ENCODE measurements around the gene MAML1.
"Not testable (repeated sequence)": the region's sequence is repeated elsewhere in the genome, so short reads cannot be mapped to it uniquely, and the experiment has no call there.

MAML1 gene

GRCh38 chr5:179732918-179733771 is 523 bp downstream of the MAML1 start:
- ATAC-seq (peak; percentile 38), DNase-seq (peak; percentile 48)

GRCh38 chr5:179733772-179734126 is 1.1 kb downstream of the MAML1 start:
- ATAC-seq: no peak

DNA sequence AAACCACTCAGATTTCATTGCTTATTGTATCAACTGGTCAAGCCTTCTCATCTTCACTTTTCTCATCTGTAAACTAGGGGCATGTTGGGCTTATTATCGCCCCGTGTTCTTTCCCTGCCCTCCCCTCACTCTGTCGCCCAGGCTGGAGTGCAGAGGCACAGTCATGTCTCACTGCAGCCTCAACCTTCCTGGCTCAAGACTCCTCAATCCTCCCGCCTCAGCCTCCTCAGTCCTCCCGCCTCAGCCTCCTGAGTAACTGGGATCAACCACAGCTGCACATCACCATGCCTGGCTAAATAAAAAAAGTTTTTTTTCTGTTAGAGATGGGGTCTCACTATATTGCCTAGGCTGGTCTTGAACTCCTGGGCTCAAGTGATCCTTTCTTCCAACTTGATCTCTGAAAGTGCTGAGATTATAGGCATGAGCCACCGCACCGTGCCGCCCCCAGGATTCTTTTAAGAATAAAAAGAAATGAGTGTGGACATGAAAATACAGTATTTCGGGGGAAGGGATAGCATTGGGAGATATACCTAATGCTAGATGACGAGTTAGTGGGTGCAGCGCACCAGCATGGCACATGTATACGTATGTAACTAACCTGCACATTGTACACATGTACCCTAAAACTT is 2.0 kb downstream of the MAML1 start:
- no peak for DNase-seq
- no peak for ATAC-seq

More at GRCh38 chr5:179733772-179734126, 1.1 kb downstream of the MAML1 start:
- DNase-seq: no peak

DNA sequence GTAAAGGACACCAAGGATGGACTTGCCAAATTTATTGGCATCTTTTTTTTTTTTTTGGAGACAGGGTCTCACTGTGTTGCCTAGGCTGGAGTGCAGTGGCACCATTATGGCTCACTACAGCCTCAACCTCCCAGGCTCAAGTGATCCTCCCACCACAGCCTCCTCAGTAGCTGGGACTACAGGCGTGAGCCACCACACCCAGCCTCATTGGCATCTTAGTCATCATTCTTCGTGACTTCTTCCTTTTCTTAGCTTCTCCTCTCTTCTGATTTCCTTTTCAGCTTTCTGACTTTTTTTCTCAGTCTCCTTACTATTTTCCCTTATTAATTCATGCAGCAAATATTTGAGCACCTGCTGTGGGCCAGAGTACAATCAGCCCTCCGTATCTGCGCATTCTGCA is 6.1 kb downstream of the MAML1 start:
- DNase-seq (no peak), ATAC-seq (no peak)

DNA sequence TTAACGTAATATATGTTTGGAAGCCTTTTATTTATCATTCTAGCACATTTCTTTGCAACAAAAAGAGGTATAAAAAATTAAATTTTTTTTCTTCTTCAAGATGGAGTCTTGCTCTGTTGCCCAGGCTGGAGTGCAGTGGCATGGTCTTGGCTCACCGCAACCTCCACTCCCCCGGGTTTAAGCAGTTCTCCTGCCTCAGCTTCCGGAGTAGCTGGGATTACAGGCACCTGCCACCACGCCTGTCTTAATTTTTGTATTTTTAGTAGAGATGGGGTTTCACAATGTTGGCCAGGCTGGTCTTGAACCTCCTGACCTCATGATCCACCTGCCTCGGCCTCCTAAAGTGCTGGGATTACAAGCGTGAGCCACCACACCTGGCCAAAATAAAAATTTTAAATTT is 11.5 kb downstream of the MAML1 start:
- ATAC-seq, DNase-seq: not testable (repeated sequence)

- no peak for ATAC-seq
- no peak for DNase-seq
Measured at GRCh38 chr5:179746872-179747271, 14.2 kb downstream of the MAML1 start.

DNA sequence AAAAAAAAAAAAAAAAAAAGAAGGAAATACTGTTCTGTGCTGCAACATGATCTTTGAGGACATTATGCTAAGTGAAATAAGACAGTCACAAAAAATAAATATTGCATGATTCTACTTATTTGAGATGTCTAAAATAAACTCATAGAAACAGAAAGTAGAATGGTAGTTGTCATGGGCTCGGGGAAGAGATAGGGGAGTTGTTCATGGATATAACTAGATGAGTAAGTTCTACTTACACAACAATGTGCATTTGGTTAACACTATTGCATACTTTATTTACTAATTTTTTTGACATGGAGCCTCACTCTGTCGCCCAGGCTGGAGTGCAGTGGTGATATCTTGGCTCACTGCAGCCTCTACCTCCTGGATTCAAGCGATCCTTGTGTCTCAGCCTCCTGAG is 15.2 kb downstream of the MAML1 start:
- DNase-seq: no peak
- no peak for ATAC-seq

GRCh38 chr5:179749857-179750508 is 17.4 kb downstream of the MAML1 start:
- no peak for DNase-seq
- ATAC-seq: no peak

DNA sequence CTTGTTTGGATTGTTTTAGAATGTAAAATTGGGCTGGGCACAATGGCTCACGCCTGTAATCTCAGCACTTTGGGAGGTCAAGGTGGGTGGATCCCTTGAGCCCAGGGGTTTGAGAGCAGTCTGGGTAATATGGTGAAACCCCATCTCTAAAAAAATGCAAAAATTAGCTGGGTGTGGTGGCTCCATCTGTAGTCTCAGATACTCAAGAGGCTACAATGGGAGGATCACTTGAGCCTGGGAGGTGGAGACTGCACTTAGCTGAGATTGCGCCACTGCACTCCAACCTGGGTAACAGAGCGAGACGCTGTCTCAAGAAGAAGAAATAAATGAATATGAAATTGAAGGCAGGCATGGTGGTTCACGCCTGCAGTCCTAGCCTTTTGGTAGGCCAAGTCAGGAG is 21.3 kb downstream of the MAML1 start:
- no peak for ATAC-seq

DNA sequence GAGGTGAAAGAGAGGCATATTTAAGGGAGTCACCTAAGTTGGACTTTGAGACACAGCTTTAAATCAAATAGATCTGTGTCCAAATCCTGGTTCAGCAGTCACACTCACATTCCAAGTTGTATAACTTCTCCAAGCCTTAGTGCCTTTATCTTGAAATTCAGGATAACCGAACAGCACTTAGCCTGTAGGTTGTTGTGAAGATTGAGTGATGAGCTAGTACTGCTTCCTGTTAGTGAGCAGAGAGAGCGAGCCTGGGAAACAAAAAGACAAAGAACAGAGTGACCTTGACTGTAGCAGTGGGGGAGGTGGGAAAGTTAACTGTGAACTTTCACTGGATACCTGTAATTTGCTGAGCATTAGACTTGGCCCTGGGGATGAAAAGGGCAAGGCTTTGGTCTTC is 22.4 kb downstream of the MAML1 start:
- no peak for DNase-seq
- no peak for ATAC-seq

More for the DNA sequence above, 21.3 kb downstream of the MAML1 start:
- DNase-seq: no peak

DNA sequence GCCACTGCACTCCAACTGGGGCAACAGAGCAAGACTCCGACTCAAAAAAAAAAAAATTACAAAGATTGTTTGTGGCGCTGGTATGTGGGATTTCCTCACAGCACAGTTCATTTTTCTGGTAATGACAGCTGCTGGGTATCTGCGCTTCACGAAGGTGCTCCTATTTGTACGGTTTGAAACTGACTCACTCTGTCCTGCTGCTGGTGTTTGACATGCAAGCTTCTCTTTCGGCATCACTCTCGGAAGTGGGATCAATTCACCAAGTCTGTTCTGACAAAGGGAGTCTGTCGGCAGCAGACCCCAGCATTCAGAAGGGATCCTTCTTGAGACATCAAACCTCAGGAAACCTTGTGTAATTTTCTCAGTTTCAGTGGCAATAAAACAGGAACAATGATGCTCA is 26.3 kb downstream of the MAML1 start:
- ATAC-seq (no peak), DNase-seq (no peak)

DNA sequence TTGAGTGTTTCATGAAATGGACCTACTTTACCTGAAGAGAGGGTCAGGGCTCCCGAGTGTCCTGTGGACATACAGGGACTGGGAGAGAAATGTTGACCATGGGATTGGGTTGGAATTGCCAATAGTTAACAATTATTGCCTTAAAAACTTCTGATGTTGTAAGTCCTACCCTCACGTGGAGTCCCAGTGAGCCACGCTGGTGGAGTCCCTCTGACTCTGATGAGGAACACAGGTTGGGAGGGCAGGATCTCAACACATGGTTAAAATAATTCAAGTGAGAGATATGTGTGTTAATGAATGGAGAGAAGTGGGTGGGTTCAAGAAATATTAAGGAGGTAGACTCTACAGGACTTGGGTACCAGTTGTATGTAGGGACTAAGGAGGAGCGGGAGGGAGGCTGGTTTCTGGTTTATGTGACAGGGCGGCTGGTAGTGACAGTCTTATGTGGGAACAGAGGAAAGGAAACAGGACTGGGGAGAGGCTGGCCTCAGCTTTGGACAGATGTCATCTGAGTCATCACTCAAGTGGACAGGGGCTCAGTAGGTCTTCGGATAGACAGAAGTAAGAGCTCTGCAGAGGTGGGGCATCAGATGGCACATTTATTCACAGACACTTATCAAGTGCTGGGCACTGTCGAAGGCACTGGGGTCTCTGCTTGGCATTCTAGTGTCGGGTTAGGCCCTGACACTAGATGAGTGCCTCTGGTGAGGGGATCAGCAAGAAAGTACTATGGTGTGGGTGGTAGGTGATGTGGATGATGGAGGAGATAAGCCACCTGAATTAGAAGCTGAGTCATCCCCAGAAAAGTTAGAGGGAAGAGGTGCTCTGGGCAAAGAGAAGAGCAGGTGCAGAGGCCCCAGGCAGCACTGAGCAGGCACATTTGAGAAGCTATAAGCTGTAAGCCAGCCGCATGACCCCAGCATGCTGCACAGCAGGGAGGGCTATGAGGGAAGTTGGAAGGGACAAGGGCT is 27.2 kb downstream of the MAML1 start:
- DNase-seq (peak; percentile 10), ATAC-seq (peak; percentile 77)

DNA sequence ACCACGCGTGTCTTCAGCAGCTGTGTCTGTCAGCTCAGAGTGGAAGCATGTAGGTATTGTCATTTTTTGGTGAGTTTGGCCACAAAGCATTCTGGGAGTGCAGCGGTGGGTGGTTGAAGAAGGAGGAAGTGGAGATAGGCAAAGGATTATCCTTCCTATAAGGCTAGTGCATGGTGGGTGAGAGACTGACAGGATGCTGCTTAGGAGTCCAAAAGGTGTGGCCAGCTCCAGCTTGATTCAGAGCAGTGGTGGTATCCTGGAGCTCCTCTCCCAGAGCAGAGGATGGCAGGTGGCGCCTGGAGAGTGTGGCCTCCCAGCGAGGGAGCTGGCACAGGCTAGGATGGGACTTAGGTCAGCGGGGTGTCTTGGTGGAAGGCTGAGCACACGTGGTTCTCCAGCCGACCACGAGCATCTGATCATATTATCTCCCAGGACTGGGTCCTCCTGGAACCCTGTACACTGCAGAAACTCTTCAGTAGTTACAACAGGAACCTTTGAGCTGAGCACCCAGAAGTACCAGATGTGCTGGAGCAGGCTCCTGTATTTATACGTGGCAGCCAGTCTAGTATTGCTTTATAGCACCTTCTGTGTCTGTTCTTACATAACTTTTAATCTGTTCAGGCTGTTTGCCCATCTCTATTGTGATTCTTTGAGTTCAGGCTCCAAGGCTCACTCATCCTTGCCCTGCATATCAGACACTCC is 29.6 kb downstream of the MAML1 start:
- DNase-seq (no peak), ATAC-seq (no peak)

GRCh38 chr5:179762781-179763176 is 30.2 kb downstream of the MAML1 start:
- no peak for ATAC-seq
- DNase-seq: no peak

GRCh38 chr5:179763215-179763945 is 30.8 kb downstream of the MAML1 start:
- DNase-seq: peak; percentile 40
- ATAC-seq: peak; percentile 46

- ATAC-seq (no peak), DNase-seq (no peak)
Measured at GRCh38 chr5:179764056-179764455, 31.4 kb downstream of the MAML1 start.

GRCh38 chr5:179765400-179765799 is 32.8 kb downstream of the MAML1 start:
- ATAC-seq (no peak), DNase-seq (no peak)

- ATAC-seq: no peak
- no peak for DNase-seq
Measured at GRCh38 chr5:179766021-179766725, 33.6 kb downstream of the MAML1 start.

DNA sequence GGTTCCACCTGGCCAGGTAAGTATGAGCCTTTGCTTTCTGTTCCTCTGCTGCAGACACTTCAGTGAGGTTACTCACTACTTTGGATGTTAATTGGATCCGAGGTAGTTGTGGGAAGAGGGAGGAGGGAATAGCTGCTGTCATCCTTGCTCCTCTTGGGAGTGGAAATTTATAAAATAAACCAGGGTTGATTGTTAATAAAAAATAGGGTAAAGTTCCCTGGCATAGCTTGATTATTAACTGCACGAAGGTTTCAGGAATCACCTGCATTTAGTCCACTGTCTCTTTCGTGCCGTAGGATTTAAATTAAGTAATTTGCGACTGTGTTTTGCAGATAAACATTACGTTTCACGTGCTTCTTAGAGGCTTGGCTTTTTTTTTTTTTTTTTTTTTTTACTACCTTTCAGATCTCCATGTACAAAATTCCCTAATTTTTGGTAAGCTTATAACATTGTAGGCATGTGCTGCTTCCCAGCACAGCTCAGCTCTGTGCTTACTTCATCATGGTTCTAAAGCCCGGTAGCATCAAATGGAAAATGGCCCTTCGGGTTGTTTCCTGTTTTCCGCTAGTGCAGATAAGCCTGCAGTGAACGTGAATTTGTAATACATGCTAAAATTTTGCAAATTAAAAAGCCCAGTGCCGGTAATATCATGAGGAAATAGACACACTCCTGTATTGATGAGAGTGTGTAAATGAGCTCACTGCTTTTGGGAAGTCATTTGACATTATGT is 34.3 kb downstream of the MAML1 start:
- no peak for DNase-seq
- ATAC-seq: no peak
